ENCODE measurements around the gene APLP2. TPM values are rescaled to one million over a fixed set of nuclear protein-coding genes. Genes with fewer than 3 reads are reported as not detected.
"Not testable (repeated sequence)": the region's sequence is repeated elsewhere in the genome, so short reads cannot be mapped to it uniquely, and the experiment has no call there.

Gene APLP2
- polyA plus RNA-seq, 1 donor from 2014 or later, result 226 TPM

DNA sequence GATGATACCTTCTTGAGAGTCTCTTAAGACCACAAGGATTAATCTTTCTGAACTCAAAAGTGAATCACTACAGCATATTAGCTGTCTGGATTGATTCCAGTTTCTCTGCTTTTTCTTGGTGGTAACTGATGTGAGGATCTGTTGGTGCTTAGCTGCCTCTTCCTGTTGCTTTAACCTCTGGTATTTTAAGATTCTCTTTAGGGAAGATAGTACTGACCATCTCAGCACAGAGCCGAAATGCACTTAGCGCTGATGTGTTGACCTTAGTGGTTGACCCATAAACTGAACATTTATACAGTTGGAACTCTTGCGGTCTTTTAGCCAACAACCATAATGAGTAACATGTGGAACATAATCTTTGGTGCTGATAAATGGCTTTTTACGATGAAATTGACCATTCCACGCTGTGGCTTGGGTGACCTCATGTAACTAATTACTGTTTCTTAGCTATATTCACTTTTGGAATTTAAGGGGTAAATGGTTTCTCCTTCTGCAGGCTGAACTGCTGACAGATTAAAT, 33.7 kb downstream of the APLP2 start:
- H4K20me1 ChIP-seq (ENCODE audit: insufficient read depth), result no peaks in the 10 kb centered on the region
- no peaks in the 10 kb centered on the region for H3K9me3 ChIP-seq (ENCODE audit: low read length)
- no peak for TF ChIP-seq CTCF (IDR thresholded peaks at IDR 0.05; ENCODE audit: poor library complexity, severe bottlenecking)
- H2AFZ ChIP-seq (ENCODE audit: low read depth, low read length), result no peak overlapping the region
- no peaks in the 10 kb centered on the region for H3F3A ChIP-seq (ENCODE audit: insufficient read depth, low read length, poor library complexity, severe bottlenecking)
- no peaks in the 10 kb centered on the region for H3K9me2 ChIP-seq (ENCODE audit: insufficient read depth, low read length)
- peaks cover 81% of the 10 kb centered on the region for H3K79me2 ChIP-seq (replicated peaks; ENCODE audit: insufficient read depth, low read length)
- H3K4me2 ChIP-seq (ENCODE audit: low read length), result no peak overlapping the region
- H3K4me3 ChIP-seq (ENCODE audit: low read length), result no peak overlapping the region
- H3K9ac ChIP-seq (ENCODE audit: low read length), result no peak overlapping the region
- H3K36me3 ChIP-seq (ENCODE audit: insufficient read depth, low read length), result no peaks in the 10 kb centered on the region
- H3K27ac ChIP-seq (ENCODE audit: low read length), result no peak overlapping the region
- H3K27me3 ChIP-seq (ENCODE audit: insufficient read depth, low read depth, low read length), result no peaks in the 10 kb centered on the region

DNA sequence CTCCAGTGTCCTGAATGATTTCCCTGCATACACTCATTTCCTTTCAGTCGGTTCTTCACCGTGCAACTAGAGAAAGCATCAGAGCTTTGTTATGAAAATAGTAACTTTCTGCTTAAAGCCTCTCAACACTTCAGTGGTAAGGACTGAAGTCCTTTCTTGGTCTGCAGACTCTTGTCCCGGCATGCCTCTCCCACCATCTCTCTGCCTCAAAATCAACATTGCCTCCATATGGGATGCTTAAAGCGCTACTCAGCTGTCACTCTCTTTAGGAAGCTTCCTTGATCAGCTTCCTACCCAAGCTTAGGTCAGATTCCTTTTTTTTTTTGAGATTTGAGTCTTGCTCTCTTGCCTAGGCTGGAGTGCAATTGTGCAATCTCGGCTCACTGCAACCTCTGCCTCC, 36.7 kb downstream of the APLP2 start:
- Histone ChIP-seq H4K20me1 (ENCODE audit: insufficient read depth) (no peaks in the 10 kb centered on the region), H2AFZ (ENCODE audit: low read depth, low read length) (no peak overlapping the region), H3K27me3 (ENCODE audit: insufficient read depth, low read depth, low read length) (no peaks in the 10 kb centered on the region), H3K4me3 (ENCODE audit: low read length) (no peak overlapping the region), H3K36me3 (ENCODE audit: insufficient read depth, low read length) (no peaks in the 10 kb centered on the region), H3K9ac (ENCODE audit: low read length) (no peak overlapping the region), H3K9me3 (ENCODE audit: low read length) (no peaks in the 10 kb centered on the region), H3K79me2 (replicated peaks; ENCODE audit: insufficient read depth, low read length) (peaks cover 57% of the 10 kb centered on the region), H3F3A (ENCODE audit: insufficient read depth, low read length, poor library complexity, severe bottlenecking) (no peaks in the 10 kb centered on the region), H3K27ac (ENCODE audit: low read length) (no peak overlapping the region), H3K4me2 (ENCODE audit: low read length) (no peak overlapping the region), H3K9me2 (ENCODE audit: insufficient read depth, low read length) (no peaks in the 10 kb centered on the region)
- TF ChIP-seq MXI1 (conservative IDR thresholded peaks at IDR 0.05; ENCODE audit: poor library complexity, severe bottlenecking), result no peak
- TF ChIP-seq CTCF (IDR thresholded peaks at IDR 0.05; ENCODE audit: poor library complexity, severe bottlenecking), result no peak
- no peak for TF ChIP-seq EZH2 (IDR thresholded peaks at IDR 0.05; ENCODE audit: borderline replicate concordance, insufficient read depth, low read length, poor library complexity, severe bottlenecking)

DNA sequence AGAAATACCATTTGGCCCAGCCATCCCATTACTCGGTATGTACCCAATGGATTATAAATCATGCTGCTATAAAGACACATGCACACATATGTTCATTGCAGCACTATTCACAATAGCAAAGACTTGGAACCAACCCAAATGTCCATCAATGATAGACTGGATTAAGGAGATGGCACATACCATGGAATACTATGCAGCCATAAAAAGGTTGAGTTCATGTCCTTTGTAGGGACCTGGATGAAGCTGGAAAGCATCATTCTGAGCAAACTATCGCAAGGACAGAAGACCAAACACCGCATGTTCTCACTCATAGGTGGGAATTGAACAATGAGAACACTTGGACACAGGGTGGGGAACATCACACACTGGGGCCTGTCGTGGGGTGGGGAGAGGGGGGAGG, 39.0 kb downstream of the APLP2 start:
- H3K9me2 ChIP-seq (ENCODE audit: insufficient read depth, low read length); H3K27ac ChIP-seq (ENCODE audit: low read length); H3K9me3 ChIP-seq (ENCODE audit: low read length); H3F3A ChIP-seq (ENCODE audit: insufficient read depth, low read length, poor library complexity, severe bottlenecking); H3K4me2 ChIP-seq (ENCODE audit: low read length); H3K36me3 ChIP-seq (ENCODE audit: insufficient read depth, low read length); H3K9ac ChIP-seq (ENCODE audit: low read length); H4K20me1 ChIP-seq (ENCODE audit: insufficient read depth); H2AFZ ChIP-seq (ENCODE audit: low read depth, low read length); H3K4me3 ChIP-seq (ENCODE audit: low read length); H3K27me3 ChIP-seq (ENCODE audit: insufficient read depth, low read depth, low read length): not testable (repeated sequence)
- H3K79me2 ChIP-seq (replicated peaks; ENCODE audit: insufficient read depth, low read length), result peaks cover 38% of the 10 kb centered on the region

DNA sequence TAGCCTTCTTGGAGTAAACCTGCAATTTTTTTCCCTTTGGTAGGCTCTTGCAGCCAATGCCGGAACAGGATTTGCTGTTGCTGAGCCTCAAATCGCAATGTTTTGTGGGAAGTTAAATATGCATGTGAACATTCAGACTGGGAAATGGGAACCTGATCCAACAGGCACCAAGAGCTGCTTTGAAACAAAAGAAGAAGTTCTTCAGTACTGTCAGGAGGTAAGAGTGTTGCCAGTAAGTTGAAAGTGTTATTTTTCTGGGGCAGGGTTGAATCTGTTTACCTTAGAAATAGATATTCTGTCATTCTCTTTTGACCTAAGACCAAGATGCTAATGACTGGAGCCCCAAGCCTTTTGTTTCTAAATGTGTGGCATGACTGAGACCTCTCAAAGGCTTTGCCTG, 39.7 kb downstream of the APLP2 start:
- Histone ChIP-seq H3K27me3 (ENCODE audit: insufficient read depth, low read depth, low read length) (no peaks in the 10 kb centered on the region), H2AFZ (ENCODE audit: low read depth, low read length) (no peak overlapping the region), H3K79me2 (replicated peaks; ENCODE audit: insufficient read depth, low read length) (peaks cover 31% of the 10 kb centered on the region), H3K9me3 (ENCODE audit: low read length) (no peaks in the 10 kb centered on the region), H4K20me1 (ENCODE audit: insufficient read depth) (no peaks in the 10 kb centered on the region), H3K27ac (ENCODE audit: low read length) (no peak overlapping the region), H3K36me3 (ENCODE audit: insufficient read depth, low read length) (no peaks in the 10 kb centered on the region), H3K9me2 (ENCODE audit: insufficient read depth, low read length) (no peaks in the 10 kb centered on the region), H3K4me3 (ENCODE audit: low read length) (no peak overlapping the region), H3F3A (ENCODE audit: insufficient read depth, low read length, poor library complexity, severe bottlenecking) (no peaks in the 10 kb centered on the region), H3K9ac (ENCODE audit: low read length) (no peak overlapping the region), H3K4me2 (ENCODE audit: low read length) (no peak overlapping the region)
- TF ChIP-seq TAF1 (IDR thresholded peaks at IDR 0.05; ENCODE audit: low read depth), result no peak

Data from neural cell (in vitro differentiated cells).